SK-N-SH (cell line): ENCODE measurements around the gene TMEM132D.

Experiments
- CHD2 ChIP-seq: fragments of 150-350 bp; IDR thresholded peaks from 2 replicates; pipeline ENCODE4 v1.6.1; 2018; ENCODE audit warnings: low read length; ENCODE audit not compliant: partially characterized antibody
- EP300 ChIP-seq, 2 experiments: IDR thresholded peaks; 2 replicates each; pipeline versions ENCODE4 v1.4.0 to v1.6.1; 2012; ENCODE audit warnings: borderline replicate concordance in 1 of 2, low read depth in 1 of 2, low read length in 1 of 2
- EZH2phosphoT487 ChIP-seq: fragments of 200-600 bp; sonication (generic); IDR thresholded peaks from 2 replicates; pipeline ENCODE4 v1.6.1; 2017; ENCODE audit warnings: low read depth, mixed run types, mild to moderate bottlenecking, antibody characterized with exemption, moderate library complexity, borderline replicate concordance
- GATA2 ChIP-seq: sonication (generic); formaldehyde crosslinking; IDR thresholded peaks from 2 replicates; pipeline ENCODE4 v1.5.0; 2020; ENCODE audit warnings: mild to moderate bottlenecking, missing genetic modification reagents
- JUND ChIP-seq: IDR thresholded peaks from 2 replicates; pipeline ENCODE4 v1.4.0; 2012
- MXI1 ChIP-seq: IDR thresholded peaks from 2 replicates; pipeline ENCODE4 v1.6.1; 2012; ENCODE audit warnings: mild to moderate bottlenecking, low read depth, low read length, improper control_type of control experiment
- NRF1 ChIP-seq: IDR thresholded peaks from 2 replicates; pipeline ENCODE4 v1.6.1; 2012; ENCODE audit warnings: low read depth, mild to moderate bottlenecking, low read length
- POLR2AphosphoS5 ChIP-seq: IDR thresholded peaks from 2 replicates; pipeline ENCODE4 v1.6.1; 2012; ENCODE audit warnings: low read depth, low read length
- RAD21 ChIP-seq: IDR thresholded peaks from 2 replicates; pipeline ENCODE4 v1.6.1; 2012; ENCODE audit warnings: mild to moderate bottlenecking, low read length
- SMC3 ChIP-seq: IDR thresholded peaks from 2 replicates; pipeline ENCODE4 v1.6.1; 2012; ENCODE audit warnings: low read depth, low read length, improper control_type of control experiment
- TEAD4 ChIP-seq: IDR thresholded peaks from 2 replicates; pipeline ENCODE4 v1.4.0; 2012; ENCODE audit warnings: mild to moderate bottlenecking, borderline replicate concordance; ENCODE audit not compliant: insufficient read depth
- TF ChIP-seq, protein P1 (sequence below): IDR thresholded peaks from 2 replicates; pipeline ENCODE4 v1.4.0; 2012; ENCODE audit warnings: low read depth
- TF ChIP-seq, protein P2 (sequence below): fragments of 200-600 bp; sonication (generic); IDR thresholded peaks from 2 replicates; pipeline ENCODE4 v1.6.1; 2017; ENCODE audit warnings: antibody characterized with exemption, mild to moderate bottlenecking, moderate library complexity
- TF ChIP-seq, protein P3 (sequence below): IDR thresholded peaks from 2 replicates; pipeline ENCODE4 v1.6.1; 2012; ENCODE audit warnings: mild to moderate bottlenecking, low read depth, low read length, moderate library complexity

DNA sequence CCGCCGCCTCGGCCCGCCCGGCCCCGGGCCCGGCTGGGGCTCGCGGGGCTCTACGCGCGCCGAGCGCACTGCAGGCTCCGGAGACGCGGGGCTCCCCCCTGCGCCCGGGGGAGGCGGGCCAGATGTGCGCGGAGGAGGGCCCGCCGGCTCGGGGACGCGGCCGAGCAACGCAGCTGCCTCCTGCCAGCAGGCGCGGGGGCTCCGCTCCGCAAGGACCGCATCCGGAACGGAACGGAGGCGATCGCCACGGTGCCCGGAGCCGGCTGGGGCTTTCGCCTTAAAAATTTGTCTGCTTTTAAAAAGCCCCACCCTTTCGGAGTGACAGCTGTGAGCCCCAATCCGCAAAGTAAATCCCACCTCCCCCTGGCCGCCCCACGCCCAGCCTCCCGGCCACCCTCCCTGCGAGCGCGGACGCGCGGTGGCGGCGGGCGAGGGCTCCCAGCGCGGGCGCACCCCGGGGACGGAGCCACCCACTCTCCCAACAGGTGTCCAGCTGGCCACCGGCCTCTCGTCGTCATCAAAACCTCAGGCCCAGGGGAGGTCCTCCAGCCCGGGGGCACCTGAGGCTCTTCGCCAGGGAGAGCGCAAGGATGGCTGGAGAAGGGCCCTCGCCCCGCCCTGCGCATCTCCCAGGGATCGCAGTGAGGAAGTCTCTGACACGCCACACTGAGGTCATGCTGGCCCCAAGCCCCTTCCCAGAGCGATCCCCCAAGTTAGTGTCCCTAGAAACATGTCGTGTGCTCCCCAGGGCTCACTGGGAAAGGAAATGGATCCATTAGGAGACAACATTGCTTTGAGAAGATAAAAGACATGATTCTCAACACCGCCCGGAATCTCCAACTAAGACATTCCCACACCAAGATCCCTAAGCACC lies at the start of gene TMEM132D:
- TF ChIP-seq MXI1 = no peak
- TF ChIP-seq, protein P1, sequence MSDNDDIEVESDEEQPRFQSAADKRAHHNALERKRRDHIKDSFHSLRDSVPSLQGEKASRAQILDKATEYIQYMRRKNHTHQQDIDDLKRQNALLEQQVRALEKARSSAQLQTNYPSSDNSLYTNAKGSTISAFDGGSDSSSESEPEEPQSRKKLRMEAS = no peak
- no peak for TF ChIP-seq EZH2phosphoT487
- TF ChIP-seq RAD21 = no peak
- TF ChIP-seq TEAD4 = no peak
- no peak for TF ChIP-seq POLR2AphosphoS5
- no peak for TF ChIP-seq CHD2
- TF ChIP-seq GATA2 (CRISPR knock-in tag) = no peak
- TF ChIP-seq EP300 (IDR thresholded peaks at IDR 0.05; ENCODE audit: borderline replicate concordance in 1 of 2, low read depth in 1 of 2, low read length in 1 of 2) = no peak
- TF ChIP-seq, protein P2, sequence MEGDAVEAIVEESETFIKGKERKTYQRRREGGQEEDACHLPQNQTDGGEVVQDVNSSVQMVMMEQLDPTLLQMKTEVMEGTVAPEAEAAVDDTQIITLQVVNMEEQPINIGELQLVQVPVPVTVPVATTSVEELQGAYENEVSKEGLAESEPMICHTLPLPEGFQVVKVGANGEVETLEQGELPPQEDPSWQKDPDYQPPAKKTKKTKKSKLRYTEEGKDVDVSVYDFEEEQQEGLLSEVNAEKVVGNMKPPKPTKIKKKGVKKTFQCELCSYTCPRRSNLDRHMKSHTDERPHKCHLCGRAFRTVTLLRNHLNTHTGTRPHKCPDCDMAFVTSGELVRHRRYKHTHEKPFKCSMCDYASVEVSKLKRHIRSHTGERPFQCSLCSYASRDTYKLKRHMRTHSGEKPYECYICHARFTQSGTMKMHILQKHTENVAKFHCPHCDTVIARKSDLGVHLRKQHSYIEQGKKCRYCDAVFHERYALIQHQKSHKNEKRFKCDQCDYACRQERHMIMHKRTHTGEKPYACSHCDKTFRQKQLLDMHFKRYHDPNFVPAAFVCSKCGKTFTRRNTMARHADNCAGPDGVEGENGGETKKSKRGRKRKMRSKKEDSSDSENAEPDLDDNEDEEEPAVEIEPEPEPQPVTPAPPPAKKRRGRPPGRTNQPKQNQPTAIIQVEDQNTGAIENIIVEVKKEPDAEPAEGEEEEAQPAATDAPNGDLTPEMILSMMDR = no peak
- TF ChIP-seq SMC3 = no peak
- TF ChIP-seq NRF1 = no peak
- TF ChIP-seq, protein P3, sequence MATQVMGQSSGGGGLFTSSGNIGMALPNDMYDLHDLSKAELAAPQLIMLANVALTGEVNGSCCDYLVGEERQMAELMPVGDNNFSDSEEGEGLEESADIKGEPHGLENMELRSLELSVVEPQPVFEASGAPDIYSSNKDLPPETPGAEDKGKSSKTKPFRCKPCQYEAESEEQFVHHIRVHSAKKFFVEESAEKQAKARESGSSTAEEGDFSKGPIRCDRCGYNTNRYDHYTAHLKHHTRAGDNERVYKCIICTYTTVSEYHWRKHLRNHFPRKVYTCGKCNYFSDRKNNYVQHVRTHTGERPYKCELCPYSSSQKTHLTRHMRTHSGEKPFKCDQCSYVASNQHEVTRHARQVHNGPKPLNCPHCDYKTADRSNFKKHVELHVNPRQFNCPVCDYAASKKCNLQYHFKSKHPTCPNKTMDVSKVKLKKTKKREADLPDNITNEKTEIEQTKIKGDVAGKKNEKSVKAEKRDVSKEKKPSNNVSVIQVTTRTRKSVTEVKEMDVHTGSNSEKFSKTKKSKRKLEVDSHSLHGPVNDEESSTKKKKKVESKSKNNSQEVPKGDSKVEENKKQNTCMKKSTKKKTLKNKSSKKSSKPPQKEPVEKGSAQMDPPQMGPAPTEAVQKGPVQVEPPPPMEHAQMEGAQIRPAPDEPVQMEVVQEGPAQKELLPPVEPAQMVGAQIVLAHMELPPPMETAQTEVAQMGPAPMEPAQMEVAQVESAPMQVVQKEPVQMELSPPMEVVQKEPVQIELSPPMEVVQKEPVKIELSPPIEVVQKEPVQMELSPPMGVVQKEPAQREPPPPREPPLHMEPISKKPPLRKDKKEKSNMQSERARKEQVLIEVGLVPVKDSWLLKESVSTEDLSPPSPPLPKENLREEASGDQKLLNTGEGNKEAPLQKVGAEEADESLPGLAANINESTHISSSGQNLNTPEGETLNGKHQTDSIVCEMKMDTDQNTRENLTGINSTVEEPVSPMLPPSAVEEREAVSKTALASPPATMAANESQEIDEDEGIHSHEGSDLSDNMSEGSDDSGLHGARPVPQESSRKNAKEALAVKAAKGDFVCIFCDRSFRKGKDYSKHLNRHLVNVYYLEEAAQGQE = no peak
- TF ChIP-seq JUND = no peak
